NOMO-1 (cell line): Measurements from ENCODE around the gene RNF167.

Experiments used
- DNase-seq, 2 experiments: peaks; one replicate each; lab custom pipeline; 2025; ENCODE audit not compliant: unreplicated experiment in 2 of 2; lab: John Stamatoyannopoulos, UW

Gene RNF167

DNA sequence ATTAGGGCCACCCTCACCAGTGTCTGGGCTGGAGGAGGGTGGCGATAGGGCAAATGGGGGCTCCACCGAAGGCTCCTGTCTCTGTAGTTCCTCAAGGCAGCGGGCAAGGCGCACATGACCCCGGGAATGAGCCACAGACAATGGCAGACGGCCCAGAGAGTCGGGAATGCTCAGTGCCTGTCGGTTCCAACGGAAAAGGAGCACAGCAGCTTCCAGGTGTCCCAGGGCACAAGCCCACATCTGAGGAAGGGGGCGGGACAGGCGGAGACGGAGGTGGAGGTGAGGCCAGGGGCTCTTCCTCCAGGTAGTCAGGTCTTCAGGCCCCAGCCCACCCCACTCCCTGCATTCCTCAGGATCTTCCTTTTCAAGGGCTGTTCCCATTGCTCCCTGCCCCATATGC lies 32.7 kb downstream of the RNF167 start:
- DNase-seq, result no peak

- DNase-seq, result no peak
Observed at GRCh38 chr17:4973256-4974114, 33.4 kb downstream of the RNF167 start.

DNA sequence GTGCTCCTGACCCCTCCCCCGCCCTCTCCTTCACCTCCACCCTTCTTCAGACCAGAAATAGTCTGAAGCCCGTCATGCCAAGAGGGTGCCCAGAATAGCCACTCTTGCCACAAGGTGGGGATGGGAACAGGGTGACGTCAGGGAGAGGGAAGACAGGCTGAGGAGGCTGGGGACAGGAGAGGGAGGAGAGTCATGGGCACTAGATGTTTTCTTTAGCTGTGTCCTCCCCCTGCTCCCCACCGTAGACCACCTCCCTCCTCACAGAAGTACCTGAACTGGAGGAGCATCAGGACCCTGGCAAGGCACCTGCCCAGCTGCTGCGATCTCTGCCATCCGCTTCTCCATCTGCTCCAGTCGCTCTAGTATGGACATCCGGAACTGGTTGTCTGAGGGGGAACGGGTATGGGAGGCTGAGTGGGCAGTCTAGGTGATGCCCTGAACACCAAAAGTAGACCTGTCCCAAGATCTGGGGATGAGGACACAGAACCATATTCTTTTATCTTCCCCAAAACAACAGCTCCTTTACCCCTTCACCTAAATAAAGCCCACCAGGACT lies 34.1 kb downstream of the RNF167 start:
- no peak for DNase-seq

DNA sequence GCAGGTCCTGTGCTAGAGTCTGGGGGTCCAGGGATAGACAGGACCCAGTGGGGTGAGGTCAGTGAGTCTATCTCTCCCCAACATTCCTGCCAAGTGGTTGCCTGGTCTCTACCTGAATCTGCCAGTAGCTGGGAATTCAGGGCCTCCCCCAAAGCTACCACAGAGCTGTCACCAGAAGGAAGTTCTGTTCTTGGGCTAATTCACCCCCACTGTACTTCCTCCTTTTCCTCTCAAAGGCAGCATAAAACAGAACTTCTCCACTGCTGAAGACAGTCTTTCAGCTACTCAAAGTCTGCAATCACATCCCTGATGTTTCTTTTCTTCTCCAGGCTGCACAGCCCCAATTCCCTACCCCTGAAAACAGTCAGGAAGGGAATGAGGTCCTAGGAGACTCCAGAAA lies 38.7 kb downstream of the RNF167 start:
- DNase-seq, result peak; percentile 61 to 81

DNA sequence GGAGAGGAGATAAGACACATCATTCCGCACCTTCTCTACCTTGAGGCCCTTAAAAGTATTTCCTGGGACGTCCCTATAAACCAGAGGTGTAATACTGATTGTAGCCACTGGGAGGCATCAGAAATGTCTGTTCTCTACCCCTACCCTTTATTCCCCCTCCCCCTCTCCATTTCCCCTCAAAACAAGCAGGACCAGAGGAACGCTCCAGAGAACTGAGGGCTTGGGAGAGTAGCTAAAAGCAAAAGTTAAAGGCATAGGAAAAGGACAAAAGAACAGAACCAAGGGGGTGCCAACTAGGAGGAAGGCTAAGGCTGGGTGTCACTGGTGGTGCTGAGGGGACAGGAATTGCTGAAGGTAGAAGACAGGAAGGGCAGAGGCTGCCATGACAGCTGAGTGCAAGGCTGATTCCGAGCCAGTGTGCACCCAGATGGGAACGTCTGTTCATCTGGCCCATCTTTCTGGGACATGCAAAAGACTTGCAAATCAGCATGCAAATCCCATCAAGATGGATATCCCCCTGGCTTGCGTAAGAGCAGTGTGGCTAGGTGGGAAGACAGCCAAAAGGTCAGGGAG lies 40.7 kb downstream of the RNF167 start:
- DNase-seq, result no peak

DNA sequence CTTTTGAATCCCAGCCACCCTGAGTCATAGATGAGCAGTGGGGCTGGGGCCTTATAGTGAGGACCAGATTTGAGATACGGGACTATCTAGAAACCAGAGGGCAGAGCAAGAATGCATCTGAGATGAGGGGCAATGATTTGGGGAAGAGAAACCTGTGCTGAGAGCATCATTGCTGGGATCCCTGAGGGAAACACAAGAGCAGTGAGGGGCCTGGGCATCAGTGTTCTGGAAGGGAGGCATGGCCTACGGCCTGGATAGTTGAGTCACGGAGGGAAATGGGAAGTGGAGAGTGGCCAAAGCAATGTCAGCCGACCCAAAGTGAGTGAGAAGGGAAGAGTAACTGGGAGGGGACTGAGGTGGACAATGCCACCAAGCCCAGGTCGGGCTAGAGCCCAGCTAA lies 42.2 kb downstream of the RNF167 start:
- no peak for DNase-seq

DNA sequence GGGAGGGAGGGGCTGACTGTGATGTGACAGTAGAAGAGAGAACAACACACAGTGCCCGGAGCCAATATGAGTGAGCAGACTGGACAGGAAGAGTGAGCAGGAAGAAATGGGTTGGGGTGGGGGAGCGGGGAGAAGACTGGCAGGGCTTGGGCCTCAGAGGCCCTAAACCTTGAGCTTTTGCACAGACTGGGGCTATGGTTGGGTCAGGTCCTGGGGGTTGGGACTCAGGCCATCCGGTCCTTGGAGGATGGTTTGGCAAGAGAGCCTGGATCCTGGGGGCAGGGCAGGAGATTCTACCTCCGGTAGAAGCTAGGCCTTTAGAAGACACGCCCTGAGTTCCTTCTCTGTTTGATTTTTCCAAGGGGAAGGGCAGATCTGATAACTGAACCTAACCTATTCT lies 46.3 kb downstream of the RNF167 start:
- no peak for DNase-seq

DNA sequence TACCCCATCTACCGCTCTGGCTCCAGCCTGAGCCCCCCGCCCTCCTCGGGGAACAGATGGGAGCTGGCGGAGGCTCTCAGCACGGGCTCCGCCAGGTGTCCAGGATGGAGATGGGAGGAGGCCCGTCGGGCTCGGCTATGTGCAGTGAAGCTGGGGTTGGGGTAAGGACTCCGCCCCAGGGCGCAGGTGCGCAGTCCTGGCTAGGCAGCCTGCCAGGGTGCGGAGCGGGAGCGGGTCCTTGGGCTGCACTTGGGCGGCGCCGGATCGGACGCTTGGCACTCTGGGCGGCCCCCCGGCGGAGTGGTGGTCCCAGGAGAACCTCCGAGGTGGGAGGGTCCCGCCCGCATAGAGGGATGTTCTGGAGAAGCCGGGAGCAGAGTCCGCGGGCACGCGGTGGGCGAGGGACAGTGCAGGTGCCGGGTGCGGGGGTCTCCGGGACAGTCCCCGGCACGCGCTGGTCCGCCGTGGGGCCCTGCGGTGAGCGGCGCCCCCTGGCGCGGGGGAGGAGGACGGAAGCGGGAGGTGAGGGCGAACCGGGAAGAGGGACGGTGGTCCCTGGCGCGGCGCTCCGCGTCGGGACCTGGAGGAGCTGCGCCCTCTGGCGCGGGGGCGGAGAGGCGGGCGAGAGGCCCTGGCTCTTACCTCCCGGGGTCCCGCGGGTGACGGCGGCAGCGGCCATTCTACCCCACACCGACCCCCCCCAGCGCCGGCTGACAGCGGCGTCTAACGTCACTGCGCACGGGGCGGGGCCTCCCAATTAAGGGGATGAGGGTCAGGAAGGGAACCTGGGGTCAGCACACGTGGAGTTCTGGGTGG lies 47.1 kb downstream of the RNF167 start, which contains the start of gene CAMTA2:
Gene CAMTA2, minus strand, starts transcription at position 725 of the 816 bp plus-strand sequence. CDS start 1,453 bp downstream, outside the sequence.
- DNase-seq, result peak; percentile 75 to 85

- peak in 1 of 2 experiments; percentile 27 for DNase-seq
Observed at GRCh38 chr17:4987767-4988567, 47.9 kb downstream of the RNF167 start.

GRCh38 chr17:4994081-4994595 lies 54.1 kb downstream of the RNF167 start:
- DNase-seq, result no peak
